GM12891 (cell line): ENCODE data around the gene BMP8B.
A peak's percentile ranks its signal among the peaks of the same experiment; 100 is the strongest.

ENCODE experiments used
- DNase-seq: peaks from one replicate; pipeline ENCODE4 v3.0.0; 2011; ENCODE audit warnings: low spot score; ENCODE audit not compliant: insufficient read length
- FAIRE-seq: peaks from 2 replicates; lab custom pipeline; 2011; peaks lifted over from hg19 to GRCh38; lab: Jason Lieb, UNC
- PAX5 ChIP-seq: IDR thresholded peaks from 2 replicates; pipeline ENCODE4 v1.6.1; 2011; ENCODE audit warnings: low read length, moderate library complexity, mild to moderate bottlenecking; ENCODE audit not compliant: insufficient read depth, severe bottlenecking
- POLR2A ChIP-seq: IDR thresholded peaks from 2 replicates; pipeline ENCODE4 v1.6.1; 2011; ENCODE audit warnings: low read depth, low read length, control low read depth
- POLR2AphosphoS5 ChIP-seq: IDR thresholded peaks from 2 replicates; pipeline ENCODE4 v1.6.1; 2011; ENCODE audit warnings: low read depth, low read length, control low read depth
- POU2F2 ChIP-seq: IDR thresholded peaks from 2 replicates; pipeline ENCODE4 v1.6.1; 2011; ENCODE audit warnings: low read depth, mild to moderate bottlenecking, control low read depth, low read length, moderate library complexity
- SPI1 ChIP-seq: IDR thresholded peaks from 2 replicates; pipeline ENCODE4 v1.6.1; 2011; ENCODE audit warnings: low read depth, low read length, control low read depth
- TAF1 ChIP-seq: IDR thresholded peaks from 2 replicates; pipeline ENCODE4 v1.6.1; 2011; ENCODE audit warnings: low read depth, low read length, control low read depth

Gene BMP8B

DNA sequence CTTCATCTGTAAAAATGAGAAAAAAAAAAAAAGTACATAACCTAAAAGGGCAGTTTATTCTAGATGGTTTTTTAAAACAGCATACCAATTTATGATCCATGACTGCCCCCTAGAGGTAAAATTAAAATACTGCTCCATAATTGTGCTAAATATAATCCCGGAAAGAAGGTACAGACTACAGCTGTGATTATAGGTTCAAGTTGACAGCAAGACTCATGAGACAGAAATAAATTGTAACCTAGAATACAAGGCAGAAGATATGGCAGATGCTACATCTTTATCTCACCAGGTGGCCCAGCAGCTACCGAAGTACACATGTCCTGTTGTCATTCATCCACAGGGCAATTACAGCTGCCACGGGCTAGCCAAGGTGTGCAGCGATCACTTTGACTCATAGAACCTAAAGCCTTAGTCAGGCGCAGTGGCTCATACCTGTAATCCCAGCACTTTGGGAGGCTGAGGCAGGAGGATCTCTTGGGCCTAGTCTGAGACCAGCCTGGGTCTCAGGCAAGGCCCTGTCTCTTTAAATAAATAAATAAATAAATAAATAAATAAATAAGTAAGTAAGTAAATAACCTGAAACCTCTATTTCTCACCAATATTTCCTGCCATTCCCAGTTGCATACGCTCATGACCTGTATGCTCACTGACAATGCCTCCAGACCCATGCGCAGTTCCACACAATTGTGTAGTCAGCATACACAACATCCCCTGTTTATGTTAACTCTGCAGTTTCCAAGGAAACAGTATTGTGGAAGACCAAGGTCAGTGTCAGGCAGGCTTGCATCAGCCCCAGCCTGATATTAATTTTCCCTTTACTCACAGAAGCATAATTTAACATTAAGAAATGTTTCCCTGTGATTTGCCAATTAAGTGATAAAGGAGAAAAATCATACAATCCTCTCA lies 68.3 kb downstream of the BMP8B start:
- peak; percentile 66 for FAIRE-seq

DNA sequence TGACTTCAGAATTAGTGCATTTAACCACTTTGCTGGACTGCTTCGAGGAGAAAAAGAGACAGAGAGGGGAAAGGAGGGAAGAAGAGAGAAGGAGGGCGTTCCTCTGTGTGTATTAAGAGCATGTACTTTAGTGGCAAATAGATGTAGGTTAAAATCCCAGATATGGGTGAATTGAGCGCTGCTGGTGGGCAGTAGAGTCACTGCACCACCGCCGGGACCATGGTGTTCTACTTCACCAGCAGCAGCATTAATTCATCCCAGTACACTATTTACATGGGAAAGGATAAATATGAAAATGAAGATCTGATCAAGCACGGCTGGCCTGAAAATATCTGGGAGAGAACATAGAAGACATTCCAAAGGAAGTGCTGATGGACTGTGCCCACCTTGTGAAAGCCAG lies 70.9 kb downstream of the BMP8B start:
- TF ChIP-seq POLR2AphosphoS5 (no peak), POU2F2 (no peak), SPI1 (no peak), PAX5 (no peak), TAF1 (no peak), POLR2A (no peak)
- no peak for FAIRE-seq
- no peak for DNase-seq

More for the DNA sequence above, 68.3 kb downstream of the BMP8B start:
- no peak for TF ChIP-seq POLR2AphosphoS5
- DNase-seq: no peak

DNA sequence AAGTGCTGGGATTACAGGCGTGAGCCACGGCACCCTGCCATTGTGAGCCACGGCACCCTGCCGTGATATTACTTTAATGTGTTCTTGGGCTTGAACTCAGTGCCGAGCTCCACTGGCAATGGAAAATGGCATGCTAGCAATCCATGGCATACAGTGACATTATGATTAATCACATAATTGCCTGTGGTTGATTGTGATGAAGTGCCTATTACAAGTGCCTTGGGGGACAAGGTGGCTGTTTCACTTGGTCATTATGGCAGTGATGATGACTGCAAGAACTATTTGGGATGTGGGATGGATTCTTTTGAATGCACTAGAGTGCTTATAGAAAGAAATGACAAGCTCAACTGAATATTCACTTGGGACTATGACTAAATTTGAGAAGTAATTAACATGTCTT lies 75.1 kb downstream of the BMP8B start:
- TF ChIP-seq SPI1: no peak
- TF ChIP-seq PAX5: no peak
- no peak for TF ChIP-seq POU2F2
- no peak for TF ChIP-seq POLR2AphosphoS5
- no peak for TF ChIP-seq TAF1
- TF ChIP-seq POLR2A: no peak
- no peak for DNase-seq
- FAIRE-seq: no peak

DNA sequence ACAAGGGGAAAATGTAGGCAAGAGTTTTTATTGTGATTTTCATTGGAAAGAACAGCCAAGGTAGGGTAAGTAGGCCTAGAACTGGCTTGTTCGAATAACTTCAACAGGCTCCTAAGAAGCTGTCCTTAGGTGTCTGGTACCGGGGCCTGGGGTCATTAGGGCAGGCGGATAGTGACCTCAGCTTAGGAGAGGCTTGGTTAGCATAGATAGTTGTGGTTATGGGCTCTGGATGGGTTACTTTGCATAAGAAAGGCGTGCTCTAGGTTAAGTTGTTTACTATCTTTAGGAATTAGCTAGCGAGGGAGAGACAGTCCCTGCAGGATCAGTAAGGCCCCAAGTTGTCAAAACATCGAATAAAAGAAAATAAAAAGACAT lies 76.7 kb downstream of the BMP8B start:
- DNase-seq (no peak), FAIRE-seq (no peak)

DNA sequence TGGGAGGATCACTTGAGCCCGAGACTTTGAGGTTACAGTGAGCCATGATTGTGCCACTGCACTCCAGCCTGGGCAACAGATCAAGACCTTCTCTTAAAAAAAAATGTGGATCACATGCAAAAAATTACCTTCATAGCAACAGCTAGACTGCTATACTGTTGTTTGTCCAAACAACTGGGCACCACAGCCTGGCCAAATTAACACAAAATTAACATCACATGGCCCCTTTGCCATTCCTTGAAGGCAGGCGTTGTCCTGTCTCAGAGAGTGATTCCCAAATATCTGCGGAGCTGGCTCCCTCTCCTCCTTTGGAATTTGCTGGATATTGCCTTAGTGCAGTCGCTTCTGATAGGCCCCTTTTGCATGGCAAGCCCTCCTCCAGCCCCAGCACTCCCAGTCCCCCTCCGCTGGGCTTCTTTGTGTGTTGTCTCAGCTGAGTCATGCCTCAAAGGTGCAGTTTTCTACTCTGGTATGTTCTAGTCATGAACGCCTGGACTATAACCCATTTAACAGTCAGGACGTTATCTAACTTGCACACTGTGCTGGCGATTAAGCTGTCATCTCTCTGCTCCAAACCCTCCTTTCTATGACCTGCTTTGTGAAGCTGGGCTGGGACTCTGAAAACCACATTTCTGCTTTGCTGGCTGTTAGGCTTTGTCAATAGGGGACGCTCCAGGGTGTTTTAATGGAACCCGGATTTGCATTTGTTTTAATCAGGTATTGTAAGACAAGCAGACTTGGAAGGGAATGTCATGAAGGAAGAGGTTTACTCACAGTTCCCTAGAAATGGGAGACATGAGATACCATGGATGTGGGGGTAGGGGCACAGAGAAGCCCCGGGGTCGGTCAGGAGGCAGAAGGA lies 77.3 kb downstream of the BMP8B start:
- FAIRE-seq (no peak), DNase-seq (no peak)
- no peak for TF ChIP-seq PAX5
- no peak for TF ChIP-seq POLR2A
- no peak for TF ChIP-seq POLR2AphosphoS5
- TF ChIP-seq POU2F2: no peak
- TF ChIP-seq SPI1: no peak
- TF ChIP-seq TAF1: no peak

More for the DNA sequence above, 76.7 kb downstream of the BMP8B start:
- TF ChIP-seq POLR2A (no peak), PAX5 (no peak), POU2F2 (no peak), SPI1 (no peak), POLR2AphosphoS5 (no peak), TAF1 (no peak)

DNA sequence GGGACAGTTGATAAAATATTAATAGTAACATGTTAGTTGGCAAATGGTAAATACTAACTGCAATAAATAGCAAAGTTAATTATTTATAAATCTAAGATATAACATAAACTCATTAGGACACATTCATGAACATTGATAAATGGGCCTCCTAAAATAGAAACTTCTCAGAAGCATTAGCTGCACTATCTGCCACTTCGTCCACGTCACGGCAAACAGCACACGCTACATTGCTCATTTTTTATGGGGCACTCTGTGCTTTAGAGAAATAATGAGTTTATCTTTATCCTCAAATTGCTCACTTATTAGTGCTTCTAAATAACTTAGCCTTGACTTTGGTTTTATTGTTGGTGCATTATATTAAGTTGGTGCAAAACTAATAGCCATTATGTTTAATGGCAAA lies 81.2 kb downstream of the BMP8B start:
- FAIRE-seq: no peak
- DNase-seq: no peak
- TF ChIP-seq POLR2A (no peak), PAX5 (no peak), POLR2AphosphoS5 (no peak), SPI1 (no peak)
